Measurements from ENCODE around the gene RPP25L.
A peak's percentile ranks its signal among the peaks of the same experiment; 100 is the strongest.

The RPP25L gene

DNA sequence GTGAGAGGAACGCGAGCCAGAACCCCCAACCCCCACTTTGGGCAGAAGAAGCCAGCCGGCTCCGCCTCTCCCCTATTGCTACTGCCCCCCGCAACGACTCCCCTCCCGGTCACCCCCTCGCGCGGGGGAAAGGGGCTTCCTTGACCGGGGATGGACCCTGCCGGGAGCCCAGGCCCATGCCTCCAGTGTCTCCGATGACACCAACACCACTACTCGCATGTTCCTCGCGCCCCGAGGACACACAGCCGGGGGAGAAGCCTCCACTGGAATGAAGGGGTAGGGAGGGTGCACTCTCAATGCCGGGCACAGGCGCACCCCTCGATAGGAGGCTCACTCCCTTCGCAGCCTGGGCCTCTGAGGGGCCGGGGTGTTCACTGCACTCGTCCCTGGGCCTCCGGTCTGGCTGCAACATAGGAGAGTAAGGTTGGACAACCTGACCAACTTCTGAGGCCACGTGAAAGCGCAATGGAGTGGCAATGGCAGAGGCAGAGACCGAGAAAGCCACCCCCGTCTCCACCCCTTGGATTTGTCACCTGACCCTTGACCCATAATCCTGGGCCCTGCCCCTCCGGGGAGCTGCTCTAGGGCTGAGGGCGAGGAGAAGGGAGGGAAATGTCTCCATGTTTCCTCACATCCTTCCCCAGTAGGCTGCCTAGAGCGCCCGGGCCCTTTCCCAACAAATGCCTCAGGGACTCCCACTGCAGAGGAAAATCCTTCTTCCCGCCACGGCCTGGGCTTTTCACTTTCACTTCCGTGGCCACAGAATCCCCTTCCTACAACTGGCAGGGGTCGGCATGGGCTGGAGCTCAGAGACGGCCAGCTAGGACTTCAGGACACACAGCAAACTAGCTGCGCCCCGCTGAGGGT is 21.3 kb downstream of the RPP25L start:
- DNase-seq, result no peak
- TF ChIP-seq POLR2A (IDR thresholded peaks at IDR 0.05; ENCODE audit: low read length) (no peak), GATA1 (IDR thresholded peaks at IDR 0.05; ENCODE audit: low read depth, low read length) (no peak)

DNA sequence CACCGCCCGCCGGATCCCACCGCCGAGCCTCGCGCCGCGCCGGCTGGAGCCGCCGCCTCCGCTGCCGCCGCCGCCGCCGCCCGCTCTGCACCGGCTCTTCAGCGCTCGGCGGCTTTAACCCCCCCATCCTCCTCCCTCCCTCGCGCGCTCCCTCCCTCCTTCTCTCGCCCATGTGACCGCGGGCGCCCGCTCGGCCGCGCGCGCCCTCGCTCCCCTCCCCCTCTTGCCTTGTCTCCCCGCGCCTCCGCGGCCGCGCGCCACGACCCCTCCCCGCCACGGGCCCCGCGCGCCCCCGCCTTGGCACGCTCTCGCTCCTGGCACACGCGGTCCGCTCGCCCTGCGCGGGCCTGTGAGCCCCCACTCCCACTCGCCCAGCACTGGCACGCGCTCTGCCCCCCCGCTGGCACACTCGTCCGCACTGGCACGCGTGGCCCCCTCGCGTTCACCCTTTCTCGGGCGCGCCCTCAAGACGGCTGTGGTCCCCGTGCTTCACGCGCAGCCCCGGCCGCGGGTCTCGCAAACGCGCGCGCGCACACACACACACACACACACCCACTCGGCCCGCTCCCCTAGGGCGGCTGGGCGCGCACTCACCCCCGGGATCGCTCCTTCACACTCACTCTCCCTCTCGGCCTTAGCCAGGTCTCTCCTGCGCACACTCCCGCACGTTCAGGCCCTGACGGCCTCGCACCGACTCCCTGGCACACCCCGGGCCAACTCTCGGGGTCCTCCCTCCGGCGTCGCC is 22.1 kb downstream of the RPP25L start, which contains the start of gene CNTFR:
Gene CNTFR (minus strand): TSS at position 89 of the 745 bp plus-strand sequence. CDS start 20,743 bp downstream, outside the sequence.
- TF ChIP-seq GATA1 (IDR thresholded peaks at IDR 0.05; ENCODE audit: low read depth, low read length) (no peak), POLR2A (IDR thresholded peaks at IDR 0.05; ENCODE audit: low read length) (no peak)
- DNase-seq, result peak; percentile 9 to 18

DNA sequence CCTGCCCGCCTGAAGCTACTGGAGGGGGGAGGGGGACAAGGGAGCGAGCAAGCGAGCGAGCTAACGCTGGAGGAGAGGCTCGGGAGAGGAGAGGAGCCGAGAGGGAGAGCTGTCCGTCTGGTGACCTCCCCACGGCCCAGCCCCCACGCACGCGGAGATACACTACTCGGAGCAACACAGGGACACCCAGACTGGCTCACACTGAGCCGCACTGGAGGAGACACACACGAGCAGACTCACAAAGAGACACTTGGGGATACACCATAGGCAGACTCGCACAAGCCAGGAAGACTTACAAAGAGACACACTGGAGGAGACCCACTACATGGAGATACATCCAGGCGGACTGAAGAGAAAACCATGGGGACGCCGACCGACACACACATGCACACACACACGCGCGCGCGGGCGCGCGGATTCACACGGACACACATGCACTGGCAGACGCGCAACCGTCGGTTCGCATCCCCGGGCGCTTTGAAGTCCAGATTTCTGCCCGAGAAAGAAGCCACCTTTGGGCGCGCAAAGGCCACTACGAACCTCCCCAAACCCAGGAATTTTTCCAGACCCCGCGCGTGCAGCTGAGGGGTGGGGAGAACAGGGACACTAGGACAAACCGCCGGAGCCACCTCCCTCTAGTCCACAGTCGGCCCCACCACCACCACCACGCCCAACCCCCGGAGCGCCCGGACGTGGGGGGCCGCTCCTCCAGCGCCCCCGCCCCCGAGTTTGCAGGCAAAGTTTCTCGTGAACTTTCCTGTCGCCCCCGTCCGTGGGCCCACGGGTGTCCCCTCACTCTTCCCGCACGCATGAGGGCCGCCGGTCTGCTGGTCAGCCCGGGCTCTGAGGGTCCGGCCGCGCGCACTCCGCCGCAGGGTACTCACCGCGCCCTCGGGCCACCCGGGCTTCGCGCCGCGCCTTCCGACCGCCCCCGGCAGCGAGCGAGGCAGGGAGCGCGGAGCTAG is 22.9 kb downstream of the RPP25L start:
- TF ChIP-seq GATA1 (IDR thresholded peaks at IDR 0.05; ENCODE audit: low read depth, low read length), result no peak
- TF ChIP-seq POLR2A (IDR thresholded peaks at IDR 0.05; ENCODE audit: low read length), result no peak
- no peak for DNase-seq

DNA sequence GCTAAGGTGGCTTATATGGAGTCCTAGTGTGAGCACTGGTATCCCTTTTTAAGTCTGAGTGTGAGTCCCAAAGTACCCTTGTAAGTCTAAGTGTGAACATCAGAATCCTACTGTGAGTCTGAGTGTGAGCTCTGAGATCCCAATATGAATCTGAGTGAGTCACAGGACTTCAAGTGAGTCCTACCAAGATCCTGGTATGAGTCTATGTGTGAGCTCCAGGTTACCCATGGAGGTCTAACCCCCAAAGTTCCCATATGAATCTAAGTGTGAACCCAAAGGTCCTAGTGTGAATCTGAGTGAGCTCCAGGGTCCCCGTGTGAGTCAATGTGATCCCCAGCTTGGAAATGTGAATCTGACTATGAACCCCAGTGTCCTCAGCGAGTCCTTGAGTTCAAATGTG is 24.6 kb downstream of the RPP25L start:
- TF ChIP-seq POLR2A (IDR thresholded peaks at IDR 0.05; ENCODE audit: low read length), result no peak
- no peak for TF ChIP-seq GATA1 (IDR thresholded peaks at IDR 0.05; ENCODE audit: low read depth, low read length)
- no peak for DNase-seq

DNA sequence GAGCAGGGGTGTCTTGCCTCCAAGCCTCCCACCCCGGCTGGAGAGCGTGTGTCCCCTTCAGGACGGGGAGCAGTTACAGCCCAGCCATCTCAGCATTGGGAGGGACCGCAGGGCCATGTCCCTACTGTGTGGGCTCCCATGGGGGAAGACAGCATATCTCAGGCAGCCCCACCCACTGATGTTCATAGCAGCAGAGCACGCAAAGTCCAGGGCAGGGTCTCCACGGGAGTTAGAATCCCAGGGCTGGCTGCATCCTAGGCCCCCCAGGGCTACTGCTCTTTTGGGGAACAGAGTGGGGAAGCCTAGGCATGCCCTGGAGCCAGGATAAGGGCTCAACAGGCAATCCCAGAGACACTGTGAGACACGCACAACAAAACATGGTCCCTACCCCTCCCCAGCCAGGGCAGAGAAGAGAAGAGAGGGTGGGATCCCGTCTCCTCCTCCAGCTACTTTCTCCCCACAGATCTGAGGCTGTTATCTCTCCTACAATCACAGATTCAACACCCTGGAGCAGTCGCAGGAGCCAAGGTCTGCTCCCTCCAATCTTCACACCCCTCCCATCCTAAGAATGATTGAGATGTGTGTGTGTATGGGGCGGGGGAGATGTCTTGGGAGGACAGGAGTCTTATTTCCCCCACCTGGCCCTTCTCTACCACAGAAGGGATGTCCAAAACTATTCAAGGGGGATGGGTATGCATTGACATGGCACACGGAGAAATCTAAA is 25.8 kb downstream of the RPP25L start:
- no peak for DNase-seq
- TF ChIP-seq POLR2A (IDR thresholded peaks at IDR 0.05; ENCODE audit: low read length) (no peak), GATA1 (IDR thresholded peaks at IDR 0.05; ENCODE audit: low read depth, low read length) (no peak)

DNA sequence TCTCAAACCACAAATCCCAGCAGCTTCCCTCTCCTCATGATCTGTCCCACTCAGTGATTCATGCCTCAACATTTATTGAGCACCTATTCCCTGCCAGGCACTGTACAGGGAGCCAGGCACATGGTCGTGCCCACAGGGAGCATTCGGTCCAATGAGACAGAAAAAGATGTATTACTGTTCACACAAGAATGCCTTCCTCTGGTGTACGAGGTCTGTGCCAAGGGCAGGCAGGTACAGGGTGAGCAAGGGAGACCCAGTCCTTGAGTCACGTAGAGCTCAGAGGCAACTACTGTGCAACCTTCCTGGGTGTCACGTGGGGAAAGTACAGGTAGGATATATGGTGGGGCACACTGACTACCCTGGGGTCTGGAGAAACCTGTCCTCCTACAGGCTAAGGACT is 26.9 kb downstream of the RPP25L start:
- no peak for DNase-seq

DNA sequence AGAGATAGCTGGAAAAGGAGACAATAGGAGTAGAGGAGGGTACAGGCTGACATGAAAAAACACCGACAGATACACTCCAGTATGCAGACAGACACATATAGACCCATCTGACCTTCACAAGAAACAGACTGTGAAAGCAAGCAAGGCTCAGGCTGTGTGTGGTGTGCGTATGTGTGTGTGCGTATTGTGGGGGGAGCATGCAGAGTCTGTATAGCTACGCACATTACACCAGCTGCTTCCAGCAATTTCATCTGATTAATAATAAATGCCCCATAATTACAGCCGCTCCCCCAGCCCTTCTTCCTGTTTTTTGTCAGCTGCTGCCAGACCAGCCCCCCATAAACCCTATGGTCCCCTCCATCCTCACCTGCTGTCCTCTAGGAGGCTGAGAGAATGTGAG is 29.1 kb downstream of the RPP25L start:
- TF ChIP-seq GATA1 (IDR thresholded peaks at IDR 0.05; ENCODE audit: low read depth, low read length), result no peak
- TF ChIP-seq POLR2A (IDR thresholded peaks at IDR 0.05; ENCODE audit: low read length), result no peak
- no peak for DNase-seq

More for the DNA sequence above, 26.9 kb downstream of the RPP25L start:
- TF ChIP-seq POLR2A (IDR thresholded peaks at IDR 0.05; ENCODE audit: low read length) (no peak), GATA1 (IDR thresholded peaks at IDR 0.05; ENCODE audit: low read depth, low read length) (no peak)

DNA sequence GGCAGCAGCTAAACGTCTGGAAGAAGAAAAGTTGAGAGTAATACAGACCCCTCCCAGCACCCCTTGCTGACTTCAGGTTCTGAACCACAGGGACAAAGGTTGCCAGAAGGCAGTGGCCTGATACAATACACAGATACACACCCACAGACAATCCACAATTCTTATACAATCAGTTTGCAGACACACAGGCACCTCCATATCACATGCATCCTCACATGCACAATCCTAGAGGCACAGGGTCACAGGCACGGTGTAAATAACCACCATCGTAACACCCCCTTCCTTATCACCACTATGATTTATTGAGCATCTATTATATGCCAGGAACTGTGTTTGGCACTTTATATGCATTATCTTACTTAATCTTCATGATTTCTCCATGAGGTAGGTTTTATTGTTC is 30.6 kb downstream of the RPP25L start:
- DNase-seq, result no peak

DNA sequence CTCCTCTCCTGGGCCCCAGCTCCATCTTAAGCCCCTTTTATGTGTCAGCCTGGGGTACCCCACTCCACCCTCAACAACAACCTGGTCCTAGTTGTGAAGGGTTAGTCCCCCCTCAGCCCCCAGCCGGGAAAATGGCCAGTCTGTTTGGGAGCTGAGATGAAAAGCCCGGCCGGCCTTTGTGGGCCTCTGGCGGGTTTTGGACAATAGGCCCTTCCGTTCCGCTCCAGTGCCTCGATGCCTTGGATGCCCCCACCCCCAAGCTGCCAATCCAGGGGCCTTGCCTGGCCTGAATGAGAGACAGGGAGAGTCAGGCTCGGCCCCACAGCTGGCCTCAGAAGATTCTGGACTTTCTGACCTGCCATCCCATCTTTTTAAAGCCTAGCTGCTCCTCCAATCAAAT is 31.5 kb downstream of the RPP25L start:
- no peak for TF ChIP-seq GATA1 (IDR thresholded peaks at IDR 0.05; ENCODE audit: low read depth, low read length)
- no peak for TF ChIP-seq POLR2A (IDR thresholded peaks at IDR 0.05; ENCODE audit: low read length)
- no peak for DNase-seq

More for the DNA sequence above, 30.6 kb downstream of the RPP25L start:
- no peak for TF ChIP-seq POLR2A (IDR thresholded peaks at IDR 0.05; ENCODE audit: low read length)
- TF ChIP-seq GATA1 (IDR thresholded peaks at IDR 0.05; ENCODE audit: low read depth, low read length), result no peak

DNA sequence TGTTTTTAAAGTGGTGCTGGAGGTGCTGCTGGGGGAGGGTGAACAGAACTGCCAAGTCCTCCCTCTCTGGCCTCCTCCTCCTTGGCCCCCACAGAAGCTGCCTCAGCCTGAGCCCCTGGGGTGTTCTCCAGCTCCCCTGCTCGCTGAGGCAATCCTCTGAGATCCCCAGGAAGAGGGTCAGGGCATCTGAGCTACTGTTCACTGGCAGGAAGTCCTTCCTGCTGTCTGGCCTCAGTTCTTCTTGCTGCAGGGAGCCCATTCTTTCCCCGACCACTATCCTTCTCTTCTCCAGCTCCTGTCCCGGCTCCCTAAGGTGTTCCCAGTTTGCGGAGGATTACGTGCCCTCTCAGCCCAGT is 32.1 kb downstream of the RPP25L start:
- TF ChIP-seq POLR2A (IDR thresholded peaks at IDR 0.05; ENCODE audit: low read length) (no peak), GATA1 (IDR thresholded peaks at IDR 0.05; ENCODE audit: low read depth, low read length) (no peak)
- DNase-seq, result no peak

DNA sequence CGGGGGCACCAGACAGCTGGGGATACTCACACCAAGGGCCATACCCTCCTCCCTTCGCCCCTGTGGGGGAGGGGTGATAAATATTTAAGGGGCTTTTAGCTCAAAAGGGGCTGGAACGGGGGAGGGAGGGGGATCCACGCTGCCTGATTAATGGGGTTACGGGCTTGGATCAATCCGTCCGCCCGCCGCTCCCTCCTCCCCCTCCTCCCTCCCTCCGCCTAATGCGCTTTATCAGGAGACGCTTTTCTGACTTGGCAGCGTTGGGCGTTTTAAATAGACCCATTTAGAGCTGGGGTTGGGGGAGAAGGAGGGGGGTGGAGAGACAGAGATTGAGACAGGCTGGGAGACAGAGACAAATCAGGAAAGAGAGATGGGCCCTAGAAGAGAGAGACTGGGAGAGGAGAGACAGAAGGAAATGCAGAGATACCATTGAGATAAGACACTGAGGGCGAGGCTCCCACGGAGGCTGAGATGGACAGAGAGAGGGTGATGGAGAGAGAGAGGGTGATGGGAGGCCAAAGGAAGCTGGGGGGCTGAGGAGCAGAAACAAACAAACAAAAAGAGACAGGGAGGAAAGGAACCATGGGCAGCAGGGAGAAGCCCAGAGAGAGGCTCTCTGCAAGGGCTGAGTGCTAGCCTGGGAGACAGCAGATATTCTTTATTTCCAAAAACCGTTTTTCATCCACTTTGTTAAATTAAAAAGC is 32.6 kb downstream of the RPP25L start:
- TF ChIP-seq POLR2A (IDR thresholded peaks at IDR 0.05; ENCODE audit: low read length) (no peak), GATA1 (IDR thresholded peaks at IDR 0.05; ENCODE audit: low read depth, low read length) (no peak)
- no peak for DNase-seq
